ENCODE data around the gene ZFAND4.

- TF ChIP-seq CTCF (IDR thresholded peaks at IDR 0.05) (no peak), POLR2A (IDR thresholded peaks at IDR 0.05) (no peak)
These were observed 28.0 kb downstream of the ZFAND4 start for GRCh38 chr10:45644527-45644926.

All from right lobe of liver (tissue), 4 donors.